Measurements from ENCODE around the gene GRAMD2B.

- TF ChIP-seq MAX (IDR thresholded peaks at IDR 0.05) (no peak), TAF1 (IDR thresholded peaks at IDR 0.05; ENCODE audit: low read depth) (no peak), RAD21 (IDR thresholded peaks at IDR 0.05; ENCODE audit: low read depth) (no peak), EP300 (IDR thresholded peaks at IDR 0.05; ENCODE audit: borderline replicate concordance) (no peak), CEBPB (IDR thresholded peaks at IDR 0.05) (no peak), NFIC (IDR thresholded peaks at IDR 0.05) (no peak), CREB1 (IDR thresholded peaks at IDR 0.05; ENCODE audit: low read depth) (no peak), EGR1 (IDR thresholded peaks at IDR 0.05) (no peak), FOXM1 (IDR thresholded peaks at IDR 0.05; ENCODE audit: borderline replicate concordance, low read depth) (no peak), REST (IDR thresholded peaks at IDR 0.05; ENCODE audit: low read depth) (no peak), TEAD4 (IDR thresholded peaks at IDR 0.05) (no peak), YY1 (IDR thresholded peaks at IDR 0.05; ENCODE audit: low read depth) (no peak), TCF12 (IDR thresholded peaks at IDR 0.05; ENCODE audit: low read depth) (no peak), USF1 (IDR thresholded peaks at IDR 0.05) (no peak)
These were observed 31.8 kb upstream of the GRAMD2B start for GRCh38 chr5:126391386-126391785.

Data from Ishikawa (cell line).